ENCODE measurements around the gene NR5A1. TPM values are rescaled to one million over a fixed set of nuclear protein-coding genes. Genes with fewer than 3 reads are reported as not detected.
A peak's percentile ranks its signal among the peaks of the same experiment; 100 is the strongest.

Gene NR5A1
- total RNA-seq, 2 donors from 2014 or later = not detected

DNA sequence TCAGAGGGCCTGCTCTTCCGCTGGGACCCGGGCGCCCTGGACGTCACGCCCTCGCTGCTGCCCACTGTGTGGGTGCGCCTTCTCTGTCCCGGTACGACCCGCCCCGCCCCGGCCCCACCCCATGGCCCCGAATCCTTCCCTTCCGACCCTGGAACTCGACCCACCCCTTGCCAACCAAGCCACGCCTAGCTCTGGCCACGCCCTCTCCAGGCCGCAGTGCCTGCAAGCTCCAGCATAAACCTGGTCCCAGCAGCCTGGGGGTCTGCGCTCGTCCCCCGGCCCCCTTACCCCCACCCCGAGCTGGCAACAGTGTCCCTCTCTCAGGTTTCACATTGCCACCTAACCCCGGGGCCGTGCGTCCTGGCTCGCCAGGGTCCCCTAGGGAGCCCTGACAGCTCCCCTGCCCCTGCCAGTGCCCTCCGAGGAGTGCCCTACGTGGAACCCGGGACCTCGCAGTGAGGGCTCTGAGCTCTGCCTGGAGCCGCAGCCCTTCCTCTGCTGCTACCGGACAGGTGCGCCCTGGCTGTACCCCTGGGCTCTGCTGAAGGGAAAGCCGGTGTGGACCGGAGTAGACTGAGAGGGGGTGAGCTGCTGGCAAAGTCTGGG is 53.5 kb downstream of the NR5A1 start:
- Histone ChIP-seq H3K36me3 (no peaks in the 10 kb centered on the region), H3K4me1 (peaks cover 0 to 20% of the 10 kb centered on the region in 2 donors), H3K27ac (no peak overlapping the region), H3K4me3 (peak overlapping the region in 1 of 2 donors; percentile 19), H3K27me3 (peaks cover 0 to 18% of the 10 kb centered on the region in 2 donors), H3K9me3 (no peaks in the 10 kb centered on the region)
- TF ChIP-seq CTCF (IDR thresholded peaks at IDR 0.05) = no peak
- DNase-seq (ENCODE audit: low spot score) = no peak

- Histone ChIP-seq H3K27me3 (peaks cover 0 to 18% of the 10 kb centered on the region in 2 donors), H3K4me3 (peak overlapping the region in 1 of 2 donors; percentile 19), H3K36me3 (no peaks in the 10 kb centered on the region), H3K9me3 (no peaks in the 10 kb centered on the region), H3K4me1 (peaks cover 0 to 20% of the 10 kb centered on the region in 2 donors), H3K27ac (no peak overlapping the region)
- TF ChIP-seq CTCF (IDR thresholded peaks at IDR 0.05) = no peak
- DNase-seq (ENCODE audit: low spot score) = no peak
These were observed 54.2 kb downstream of the NR5A1 start for GRCh38 chr9:124452841-124453585.

- Histone ChIP-seq H3K9me3 (no peaks in the 10 kb centered on the region), H3K27ac (no peak overlapping the region), H3K4me3 (no peak overlapping the region), H3K36me3 (no peaks in the 10 kb centered on the region), H3K27me3 (peaks cover 0 to 18% of the 10 kb centered on the region in 2 donors), H3K4me1 (peaks cover 0 to 23% of the 10 kb centered on the region in 2 donors)
- no peak for TF ChIP-seq CTCF (IDR thresholded peaks at IDR 0.05)
- no peak for DNase-seq (ENCODE audit: low spot score)
These were observed 54.9 kb downstream of the NR5A1 start for GRCh38 chr9:124452326-124452725.

DNA sequence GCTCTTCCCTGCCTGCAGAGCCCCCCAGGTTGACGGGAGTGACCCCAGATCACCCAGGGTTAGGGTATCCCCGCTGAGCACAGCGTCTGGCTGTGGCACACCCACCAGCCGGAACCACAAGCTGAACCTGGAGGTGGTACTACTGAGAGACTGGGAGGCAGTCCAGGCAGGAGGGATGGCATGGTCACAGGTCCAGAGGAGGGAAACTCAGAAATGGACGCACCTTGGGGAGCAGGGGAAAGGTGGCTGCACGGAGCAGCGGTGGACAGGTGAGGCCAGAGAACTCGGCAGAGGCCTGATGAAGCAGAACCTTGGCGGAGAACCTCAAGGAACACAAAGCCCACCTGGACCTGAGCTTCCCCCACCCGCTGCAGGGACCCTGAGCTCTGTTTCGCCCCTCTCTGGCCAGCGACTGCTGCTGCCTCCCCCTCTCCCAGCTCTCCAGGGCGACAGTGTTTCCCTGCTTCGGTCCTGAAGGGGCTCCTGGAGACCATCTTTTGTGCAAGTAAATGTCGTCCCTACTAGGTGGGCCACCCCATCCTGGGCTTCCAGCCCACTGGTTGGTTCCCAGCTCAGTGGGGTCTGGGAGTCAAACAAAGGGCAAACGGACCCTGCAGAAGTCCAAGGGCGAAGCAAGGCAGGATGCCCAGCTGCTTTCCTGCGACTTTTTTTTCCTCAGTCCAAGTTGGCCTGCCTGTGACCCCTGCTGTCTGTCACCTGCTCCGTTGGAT is 56.1 kb downstream of the NR5A1 start:
- H3K4me3 ChIP-seq = no peak overlapping the region
- peaks cover 0 to 23% of the 10 kb centered on the region in 2 donors for H3K4me1 ChIP-seq
- no peaks in the 10 kb centered on the region for H3K36me3 ChIP-seq
- peaks cover 0 to 18% of the 10 kb centered on the region in 2 donors for H3K27me3 ChIP-seq
- TF ChIP-seq CTCF (IDR thresholded peaks at IDR 0.05) = no peak
- H3K27ac ChIP-seq = no peak overlapping the region
- no peak for DNase-seq (ENCODE audit: low spot score)
- no peaks in the 10 kb centered on the region for H3K9me3 ChIP-seq

- Histone ChIP-seq H3K9me3 (no peaks in the 10 kb centered on the region), H3K27ac (no peak within 1 kb of the TSS), H3K36me3 (no peaks in the 10 kb centered on the region), H3K4me1 (peaks cover 0 to 23% of the 10 kb centered on the region in 2 donors), H3K27me3 (peaks cover 0 to 18% of the 10 kb centered on the region in 2 donors), H3K4me3 (peak within 1 kb of the TSS in 1 of 2 donors; percentile 26)
- no peak for TF ChIP-seq CTCF (IDR thresholded peaks at IDR 0.05)
- DNase-seq (ENCODE audit: low spot score) = no peak
These were observed 56.8 kb downstream of the NR5A1 start, which contains the start of gene ADGRD2 for GRCh38 chr9:124450241-124450924. Gene ADGRD2 (plus strand): TSS chr9:124450451. CDS start chr9:124451667, 1,216 bp downstream.
